ENCODE measurements around the gene PRKX.

GRCh38 chrX:3585719-3586118 is 127.7 kb downstream of the PRKX start:
- TF ChIP-seq SIN3B (IDR thresholded peaks at IDR 0.05; ENCODE audit: low read length) (no peak), ZNF780A (CRISPR knock-in tag; IDR thresholded peaks at IDR 0.05) (no peak), RXRA (CRISPR knock-in tag; IDR thresholded peaks at IDR 0.05) (no peak), CTCF (CRISPR knock-in tag; IDR thresholded peaks at IDR 0.05) (no peak), SALL2 (CRISPR knock-in tag; IDR thresholded peaks at IDR 0.05) (no peak), EP300 (IDR thresholded peaks at IDR 0.05; ENCODE audit: low read depth in 2 of 2, low read length in 2 of 2) (no peak), EP300 (CRISPR knock-in tag; IDR thresholded peaks at IDR 0.05; ENCODE audit: borderline replicate concordance) (no peak)
- TF ChIP-seq, protein P1, sequence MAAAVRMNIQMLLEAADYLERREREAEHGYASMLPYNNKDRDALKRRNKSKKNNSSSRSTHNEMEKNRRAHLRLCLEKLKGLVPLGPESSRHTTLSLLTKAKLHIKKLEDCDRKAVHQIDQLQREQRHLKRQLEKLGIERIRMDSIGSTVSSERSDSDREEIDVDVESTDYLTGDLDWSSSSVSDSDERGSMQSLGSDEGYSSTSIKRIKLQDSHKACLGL (CRISPR knock-in tag; IDR thresholded peaks at IDR 0.05), result no peak
